EH (cell line): ENCODE measurements around the gene GPSM3.
"Not testable (repeated sequence)": the region's sequence is repeated elsewhere in the genome, so short reads cannot be mapped to it uniquely, and the experiment has no call there.

ENCODE experiments used
- DNase-seq: peaks from one replicate; pipeline ENCODE4 v3.0.0-alpha.2; 2015; ENCODE audit warnings: low read depth

Gene GPSM3

GRCh38 chr6:32149932-32150870 lies 42.2 kb downstream of the GPSM3 start:
- DNase-seq = no peak

GRCh38 chr6:32149092-32149755 lies 43.2 kb downstream of the GPSM3 start:
- no peak for DNase-seq

- no peak for DNase-seq
Observed at GRCh38 chr6:32148289-32149091, 44.0 kb downstream of the GPSM3 start.

- DNase-seq = no peak
Observed at GRCh38 chr6:32147401-32148132, 44.9 kb downstream of the GPSM3 start.

DNA sequence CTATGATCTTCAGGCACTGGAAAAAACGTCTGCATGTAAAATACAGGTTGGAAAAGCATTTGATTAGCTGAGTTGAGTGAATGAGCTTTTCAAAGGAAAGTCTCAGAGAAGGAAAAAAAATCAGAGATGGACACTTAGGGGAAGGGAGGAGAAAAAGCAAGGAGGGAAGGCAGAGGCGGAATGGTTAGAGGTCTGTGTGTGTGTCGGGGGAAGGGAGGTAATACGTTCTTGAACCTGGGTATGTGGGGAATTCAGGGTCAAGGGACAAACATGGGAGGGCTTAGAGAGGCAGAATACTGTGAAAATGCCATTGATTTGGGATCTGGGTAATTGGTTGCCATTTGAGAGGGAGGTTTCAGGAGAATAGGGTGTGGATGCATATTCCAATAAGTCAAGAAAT lies 45.8 kb downstream of the GPSM3 start:
- DNase-seq = no peak

DNA sequence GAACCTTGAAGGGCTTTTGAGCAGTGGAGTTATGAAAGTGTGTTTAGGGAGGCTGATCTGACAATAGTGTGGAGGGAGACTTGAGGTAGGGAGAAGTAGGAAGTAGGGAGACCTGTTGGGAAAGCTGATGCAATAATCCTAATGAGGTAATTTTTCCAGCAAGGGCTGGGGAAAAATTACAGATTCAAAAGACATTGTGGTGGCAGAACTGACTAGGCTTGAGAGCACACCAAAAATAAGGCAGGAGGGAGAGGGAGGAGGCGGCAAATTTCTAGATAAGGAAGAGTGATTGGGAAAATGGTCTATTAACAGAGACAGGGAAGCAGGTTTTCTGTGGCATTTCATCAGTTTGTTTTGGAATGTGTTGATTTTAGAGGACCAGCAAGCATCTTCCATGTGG lies 46.2 kb downstream of the GPSM3 start:
- DNase-seq = no peak

DNA sequence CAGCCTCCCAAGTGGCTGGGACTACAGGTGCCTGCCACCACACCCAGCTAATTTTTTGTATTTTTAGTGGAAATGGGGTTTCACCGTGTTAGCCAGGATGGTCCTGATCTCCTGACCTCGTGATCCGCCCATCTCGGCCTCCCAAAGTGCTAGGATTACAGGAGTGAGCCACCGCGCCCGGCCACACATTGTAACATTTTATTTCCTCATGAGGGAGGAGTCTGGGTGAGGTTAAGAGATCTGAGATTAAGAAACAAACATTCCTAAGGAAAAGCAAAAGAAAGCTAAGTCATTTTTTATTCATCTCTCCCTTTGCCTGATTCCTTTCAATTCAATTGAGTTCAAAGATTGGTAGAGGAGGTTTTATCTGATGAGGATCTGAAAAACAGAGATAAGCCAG lies 48.2 kb downstream of the GPSM3 start:
- DNase-seq = not testable (repeated sequence)
